HG03565 (cell line): ENCODE results near the gene MYADML2.
A peak's percentile ranks its signal among the peaks of the same experiment; 100 is the strongest.

Source experiments
- ATAC-seq: cut with Tn5 transposase; IDR thresholded peaks from one replicate; pipeline ENCODE4 v1.9.1; 2021; ENCODE audit warnings: mild to moderate bottlenecking, moderate library complexity; ENCODE audit not compliant: unreplicated experiment

MYADML2 gene

GRCh38 chr17:81980122-81980521 is 33.1 kb upstream of the MYADML2 start:
- ATAC-seq, result no peak

- ATAC-seq, result no peak
Observed at GRCh38 chr17:81978524-81979298, 31.7 kb upstream of the MYADML2 start.

- peak; percentile 63 for ATAC-seq
Observed at GRCh38 chr17:81977211-81977808, 30.3 kb upstream of the MYADML2 start, which contains the start of gene ASPSCR1. Gene ASPSCR1 (plus strand): TSS chr17:81977629. CDS start chr17:81977647, 18 bp downstream.

- ATAC-seq, result no peak
Observed at GRCh38 chr17:81976332-81977210, 29.5 kb upstream of the MYADML2 start.

GRCh38 chr17:81973432-81973831 is 26.4 kb upstream of the MYADML2 start:
- no peak for ATAC-seq

- ATAC-seq, result no peak
Observed at GRCh38 chr17:81968850-81969812, 22.1 kb upstream of the MYADML2 start.

GRCh38 chr17:81968396-81968745 is 21.3 kb upstream of the MYADML2 start:
- no peak for ATAC-seq

GRCh38 chr17:81967533-81968395 is 20.7 kb upstream of the MYADML2 start:
- ATAC-seq, result peak; percentile 41

- no peak for ATAC-seq
Observed at GRCh38 chr17:81967244-81967532, 20.2 kb upstream of the MYADML2 start.

GRCh38 chr17:81966343-81967243 is 19.6 kb upstream of the MYADML2 start:
- ATAC-seq, result no peak

- ATAC-seq, result no peak
Observed at GRCh38 chr17:81964081-81964849, 17.2 kb upstream of the MYADML2 start.

- ATAC-seq, result no peak
Observed at GRCh38 chr17:81962499-81963441, 15.7 kb upstream of the MYADML2 start.

- no peak for ATAC-seq
Observed at GRCh38 chr17:81961521-81962498, 14.8 kb upstream of the MYADML2 start.

- no peak for ATAC-seq
Observed at GRCh38 chr17:81961087-81961511, 14.1 kb upstream of the MYADML2 start, which contains the start of gene NOTUM. Gene NOTUM (minus strand): TSS chr17:81961187. CDS start chr17:81960909, 278 bp downstream.

GRCh38 chr17:81960130-81960958 is 13.3 kb upstream of the MYADML2 start:
- ATAC-seq, result no peak
